HG03064 (cell line): ENCODE measurements around the gene SYNGR1.

Experiments used
- ATAC-seq: cut with Tn5 transposase; IDR thresholded peaks from one replicate; pipeline ENCODE4 v1.9.1; 2021; ENCODE audit warnings: low read depth; ENCODE audit not compliant: unreplicated experiment

Gene SYNGR1

GRCh38 chr22:39367035-39367434 lies 17.2 kb downstream of the SYNGR1 start:
- no peak for ATAC-seq

GRCh38 chr22:39368461-39368911 lies 18.7 kb downstream of the SYNGR1 start:
- ATAC-seq = no peak

- ATAC-seq = no peak
Measured at GRCh38 chr22:39369186-39369585, 19.4 kb downstream of the SYNGR1 start.

- ATAC-seq = no peak
Measured at GRCh38 chr22:39369586-39369985, 19.8 kb downstream of the SYNGR1 start.

- no peak for ATAC-seq
Measured at GRCh38 chr22:39371732-39372131, 21.9 kb downstream of the SYNGR1 start.

GRCh38 chr22:39374191-39374590 lies 24.4 kb downstream of the SYNGR1 start:
- ATAC-seq = no peak

- no peak for ATAC-seq
Measured at GRCh38 chr22:39374801-39375200, 25.0 kb downstream of the SYNGR1 start.

- no peak for ATAC-seq
Measured at GRCh38 chr22:39375646-39376045, 25.9 kb downstream of the SYNGR1 start.

- no peak for ATAC-seq
Measured at GRCh38 chr22:39379756-39380730, 30.3 kb downstream of the SYNGR1 start.

GRCh38 chr22:39381009-39381755 lies 31.4 kb downstream of the SYNGR1 start:
- no peak for ATAC-seq

GRCh38 chr22:39381930-39382329 lies 32.1 kb downstream of the SYNGR1 start:
- ATAC-seq = no peak

GRCh38 chr22:39382410-39382809 lies 32.6 kb downstream of the SYNGR1 start:
- no peak for ATAC-seq

- ATAC-seq = no peak
Measured at GRCh38 chr22:39383841-39384625, 34.2 kb downstream of the SYNGR1 start.

- ATAC-seq = no peak
Measured at GRCh38 chr22:39384750-39385480, 35.1 kb downstream of the SYNGR1 start.

- no peak for ATAC-seq
Measured at GRCh38 chr22:39388261-39389011, 38.6 kb downstream of the SYNGR1 start.

GRCh38 chr22:39389420-39389819 lies 39.6 kb downstream of the SYNGR1 start:
- ATAC-seq = no peak

- no peak for ATAC-seq
Measured at GRCh38 chr22:39392341-39392948, 42.7 kb downstream of the SYNGR1 start.

- ATAC-seq = no peak
Measured at GRCh38 chr22:39395936-39396796, 46.4 kb downstream of the SYNGR1 start.
